GM12873 (cell line): Measurements from ENCODE around the gene CREG2.

ENCODE experiments used
- CTCF ChIP-seq: IDR thresholded peaks from 2 replicates; pipeline ENCODE4 v1.5.1; 2012; ENCODE audit warnings: low read depth, mild to moderate bottlenecking, moderate library complexity, low read length, control low read depth; ENCODE audit not compliant: insufficient read depth; ENCODE audit errors: missing control alignments

The CREG2 gene

GRCh38 chr2:101337877-101338276 is 49.4 kb downstream of the CREG2 start:
- TF ChIP-seq CTCF: no peak

- TF ChIP-seq CTCF: no peak
These were observed 54.2 kb downstream of the CREG2 start for GRCh38 chr2:101332885-101333766.

- no peak for TF ChIP-seq CTCF
These were observed 56.1 kb downstream of the CREG2 start for GRCh38 chr2:101331202-101331601.

GRCh38 chr2:101330253-101330933 is 56.9 kb downstream of the CREG2 start:
- no peak for TF ChIP-seq CTCF

- TF ChIP-seq CTCF: no peak
These were observed 58.3 kb downstream of the CREG2 start for GRCh38 chr2:101329026-101329425.

- TF ChIP-seq CTCF: no peak
These were observed 58.8 kb downstream of the CREG2 start for GRCh38 chr2:101328474-101329007.

- TF ChIP-seq CTCF: no peak
These were observed 59.4 kb downstream of the CREG2 start for GRCh38 chr2:101327863-101328394.
